ENCODE results near the gene AKNAD1.
"Not testable (repeated sequence)": the region's sequence is repeated elsewhere in the genome, so short reads cannot be mapped to it uniquely, and the experiment has no call there.

The AKNAD1 gene

DNA sequence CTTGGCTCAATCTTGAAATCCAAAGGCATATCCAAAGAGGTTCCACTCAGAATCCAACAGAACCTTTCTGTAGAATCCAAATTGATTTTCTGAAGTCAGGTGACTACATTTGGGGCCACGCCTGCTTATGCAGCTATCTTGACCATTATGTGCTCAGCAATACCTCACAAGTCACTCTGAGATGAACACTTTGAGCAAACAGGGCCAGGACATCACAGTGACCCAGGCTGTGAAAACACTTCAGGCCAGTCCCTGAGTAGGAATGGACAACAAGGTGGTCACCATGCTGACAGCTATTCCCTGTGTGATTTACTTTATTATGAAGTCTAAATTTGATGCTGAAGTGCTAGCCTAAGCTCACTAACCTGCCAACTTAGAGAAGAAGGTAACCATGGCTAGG is at the start of gene AKNAD1:
TSS of gene AKNAD1 (minus strand) at position 101 of the 400 bp plus-strand sequence. CDS start 4,430 bp downstream, outside the sequence.
- DNase-seq (ENCODE audit: low read depth in 2 of 2): no peak

GRCh38 chr1:108901106-108901505 is 44.2 kb upstream of the AKNAD1 start:
- no peak for DNase-seq (ENCODE audit: low read depth in 2 of 2)

DNA sequence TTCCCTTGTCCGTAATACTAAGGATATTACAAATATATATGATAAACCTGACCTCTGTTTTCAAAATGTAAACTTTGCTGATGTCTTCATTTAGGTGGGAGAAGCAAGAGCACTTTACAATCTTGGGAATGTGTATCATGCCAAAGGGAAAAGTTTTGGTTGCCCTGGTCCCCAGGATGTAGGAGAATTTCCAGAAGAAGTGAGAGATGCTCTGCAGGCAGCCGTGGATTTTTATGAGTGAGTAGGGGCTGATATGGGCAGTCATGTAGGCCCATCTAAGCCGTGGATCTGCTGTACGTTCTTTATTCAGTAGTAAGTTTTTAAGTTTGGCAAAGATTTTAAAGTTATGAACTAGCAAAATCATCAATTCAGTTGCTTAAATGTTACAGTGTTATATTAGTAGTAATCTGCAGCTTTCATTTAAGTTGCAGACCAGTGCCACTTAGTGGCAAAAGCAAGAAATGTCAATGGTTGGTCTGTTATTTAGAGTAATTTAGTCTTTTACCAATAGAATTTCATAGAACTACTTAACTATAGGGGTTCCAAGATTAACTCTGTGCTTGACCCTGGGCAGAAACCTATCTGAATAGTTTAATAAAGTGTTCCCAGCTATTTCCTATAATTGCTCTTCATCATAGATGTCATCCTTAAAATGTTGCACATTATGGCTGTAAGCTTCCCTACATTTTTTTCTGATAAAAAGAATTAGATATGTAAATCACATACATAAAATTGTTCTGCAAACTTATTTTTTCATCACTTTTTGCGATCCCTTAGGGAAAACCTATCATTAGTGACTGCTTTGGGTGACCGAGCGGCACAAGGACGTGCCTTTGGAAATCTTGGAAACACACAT is 41.2 kb upstream of the AKNAD1 start:
- no peak for DNase-seq (ENCODE audit: low read depth in 2 of 2)

- DNase-seq (ENCODE audit: low read depth in 2 of 2): no peak
Measured at GRCh38 chr1:108896146-108897145, 39.6 kb upstream of the AKNAD1 start.

DNA sequence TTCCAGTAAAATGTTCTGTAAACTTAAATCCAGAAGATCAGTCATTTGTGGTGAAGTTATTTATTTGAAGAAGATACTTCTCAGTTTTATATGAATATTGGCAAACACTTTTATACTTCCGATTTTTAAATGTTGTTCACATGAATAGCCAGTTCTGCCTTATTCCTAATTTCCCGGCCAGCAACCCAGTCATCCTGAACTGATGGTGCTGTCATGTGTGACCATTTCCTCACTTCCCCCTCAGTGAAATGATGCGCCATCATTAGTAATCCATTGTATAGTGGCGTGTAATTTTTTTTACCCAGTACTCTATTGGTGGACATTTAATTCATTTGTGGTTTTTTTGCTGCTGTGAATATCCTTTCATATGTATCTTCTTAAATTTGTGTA is 36.2 kb upstream of the AKNAD1 start:
- no peak for DNase-seq (ENCODE audit: low read depth in 2 of 2)

- no peak for DNase-seq (ENCODE audit: low read depth in 2 of 2)
Measured at GRCh38 chr1:108892356-108893140, 35.7 kb upstream of the AKNAD1 start.

DNA sequence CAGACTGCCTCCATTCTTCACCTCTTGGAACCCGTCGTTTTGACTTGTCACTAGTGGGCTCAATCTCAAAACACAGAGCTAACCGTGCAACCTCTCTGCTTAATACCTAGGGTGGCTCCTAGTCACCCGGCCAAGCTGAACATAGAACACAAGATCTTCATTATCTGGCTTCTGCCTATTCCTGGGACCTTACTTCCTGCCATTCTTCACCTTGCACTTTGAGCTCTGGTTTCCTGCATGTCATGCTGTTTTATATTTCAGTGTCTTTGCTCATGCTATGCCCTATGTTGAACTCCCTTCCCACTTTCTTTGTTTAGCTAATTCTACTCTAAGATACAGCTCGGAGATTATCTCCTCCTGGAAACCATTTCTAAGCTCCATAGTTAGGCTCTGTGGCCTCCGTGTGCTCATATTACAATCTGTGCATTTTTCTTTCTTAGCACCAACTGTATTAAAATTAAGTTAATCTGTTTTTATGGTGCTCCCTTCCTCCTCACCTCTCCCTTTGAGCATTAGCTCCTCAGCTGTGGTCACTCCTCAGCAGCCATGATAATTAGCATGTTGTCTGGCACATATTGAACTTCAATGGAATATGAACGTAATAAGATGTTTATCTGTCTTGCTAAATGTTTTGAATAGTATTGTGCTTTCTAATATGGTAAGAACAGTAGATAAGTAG is 33.0 kb upstream of the AKNAD1 start:
- no peak for DNase-seq (ENCODE audit: low read depth in 2 of 2)

GRCh38 chr1:108889006-108889645 is 32.2 kb upstream of the AKNAD1 start:
- not testable (repeated sequence) for DNase-seq (ENCODE audit: low read depth in 2 of 2)

GRCh38 chr1:108886292-108886691 is 29.4 kb upstream of the AKNAD1 start:
- DNase-seq (ENCODE audit: low read depth in 2 of 2): no peak

DNA sequence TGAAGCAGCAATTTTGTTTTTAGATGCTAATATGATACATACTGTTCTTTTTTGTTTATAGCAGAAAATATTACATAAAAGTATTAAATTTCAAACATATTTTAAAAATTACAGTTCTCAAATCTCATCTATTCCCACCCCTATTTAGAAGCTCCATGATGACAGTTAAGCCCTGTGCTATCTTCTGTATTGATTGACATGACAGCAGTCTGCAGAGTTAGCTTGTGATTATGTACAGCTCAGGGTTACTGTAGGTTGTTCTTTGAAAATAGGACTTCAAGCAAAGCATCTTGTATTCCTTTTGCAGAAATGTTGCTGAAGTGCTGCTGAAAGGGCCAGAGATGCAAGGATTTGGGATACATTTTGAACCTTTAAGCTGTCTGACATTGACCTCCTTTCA is 28.1 kb upstream of the AKNAD1 start:
- DNase-seq (ENCODE audit: low read depth in 2 of 2): no peak

GRCh38 chr1:108882837-108883236 is 25.9 kb upstream of the AKNAD1 start:
- DNase-seq (ENCODE audit: low read depth in 2 of 2): no peak

GRCh38 chr1:108881369-108881768 is 24.5 kb upstream of the AKNAD1 start:
- no peak for DNase-seq (ENCODE audit: low read depth in 2 of 2)

- no peak for DNase-seq (ENCODE audit: low read depth in 2 of 2)
Measured at GRCh38 chr1:108880850-108881249, 24.0 kb upstream of the AKNAD1 start.

DNA sequence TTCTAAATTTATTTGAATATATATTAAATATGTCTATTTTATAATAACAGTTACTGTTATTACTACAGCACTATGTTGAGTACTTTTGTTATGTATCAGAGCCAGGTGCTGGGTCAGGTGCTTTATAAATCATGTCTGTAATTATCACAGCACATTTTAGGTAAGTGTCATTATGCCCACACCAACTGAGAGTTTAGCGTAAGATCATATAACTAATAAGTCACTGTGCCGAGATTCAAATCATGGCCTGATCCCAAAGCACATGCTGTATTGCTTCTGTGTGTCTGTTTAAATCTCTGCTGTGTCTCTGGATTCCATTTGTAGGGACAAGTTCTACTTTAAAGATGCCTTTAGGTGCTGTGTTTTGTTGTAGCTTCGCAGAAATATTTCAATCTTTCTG is 21.8 kb upstream of the AKNAD1 start:
- DNase-seq (ENCODE audit: low read depth in 2 of 2): no peak

DNA sequence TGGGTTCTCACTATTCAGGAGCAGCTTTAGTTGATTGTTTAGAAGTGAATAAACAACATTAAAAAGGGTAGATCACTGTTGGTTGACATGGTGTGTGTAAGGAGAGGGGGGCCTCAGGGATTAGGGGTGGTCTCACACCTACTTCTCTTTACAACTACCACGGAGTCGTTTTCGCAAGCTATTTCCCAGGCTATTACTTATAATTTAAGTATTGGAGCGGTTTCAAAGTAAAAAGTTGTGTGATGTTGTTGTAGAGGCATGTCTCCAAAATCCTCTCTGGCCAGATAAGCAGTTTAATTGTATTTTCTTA is 21.2 kb upstream of the AKNAD1 start:
- DNase-seq (ENCODE audit: low read depth in 2 of 2): no peak

DNA sequence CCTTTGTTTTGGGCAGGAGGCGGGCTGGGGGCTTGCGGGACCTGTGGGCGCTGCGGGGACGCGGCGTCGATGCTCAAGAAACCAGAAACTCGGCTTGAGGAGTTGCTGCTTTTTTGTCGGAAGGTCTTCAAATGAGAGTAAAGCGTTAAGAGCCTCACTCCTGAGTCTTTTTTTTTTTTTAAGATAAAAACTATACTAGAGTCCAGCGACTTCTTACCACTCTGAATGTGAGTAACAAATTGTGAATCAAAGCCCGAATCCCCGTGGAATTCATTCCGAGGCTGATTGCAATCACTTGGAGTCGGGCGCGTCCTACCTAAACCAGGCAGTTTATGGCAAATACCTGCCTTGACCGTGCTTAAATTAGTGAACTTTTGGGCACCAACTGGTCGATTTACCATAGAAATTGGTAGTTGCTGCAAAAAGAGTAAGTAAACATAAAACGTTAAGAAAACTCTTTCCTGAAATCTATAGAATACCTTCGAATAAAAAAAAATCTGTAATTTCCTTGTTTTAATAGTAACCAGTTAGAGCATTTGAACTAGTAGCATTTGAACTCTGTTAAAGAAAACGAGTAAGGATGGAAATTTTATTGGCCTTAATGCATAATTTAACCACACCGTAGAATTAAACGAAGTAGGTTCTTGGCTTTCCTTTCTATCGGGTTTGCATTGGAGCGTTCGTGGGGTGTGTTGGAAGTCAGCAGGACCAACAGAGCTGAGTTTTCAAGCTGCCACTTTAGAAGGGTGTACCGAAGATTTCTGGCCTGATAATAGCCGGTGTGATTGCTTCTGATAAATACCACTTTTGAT is 20.7 kb upstream of the AKNAD1 start:
- no peak for DNase-seq (ENCODE audit: low read depth in 2 of 2)

DNA sequence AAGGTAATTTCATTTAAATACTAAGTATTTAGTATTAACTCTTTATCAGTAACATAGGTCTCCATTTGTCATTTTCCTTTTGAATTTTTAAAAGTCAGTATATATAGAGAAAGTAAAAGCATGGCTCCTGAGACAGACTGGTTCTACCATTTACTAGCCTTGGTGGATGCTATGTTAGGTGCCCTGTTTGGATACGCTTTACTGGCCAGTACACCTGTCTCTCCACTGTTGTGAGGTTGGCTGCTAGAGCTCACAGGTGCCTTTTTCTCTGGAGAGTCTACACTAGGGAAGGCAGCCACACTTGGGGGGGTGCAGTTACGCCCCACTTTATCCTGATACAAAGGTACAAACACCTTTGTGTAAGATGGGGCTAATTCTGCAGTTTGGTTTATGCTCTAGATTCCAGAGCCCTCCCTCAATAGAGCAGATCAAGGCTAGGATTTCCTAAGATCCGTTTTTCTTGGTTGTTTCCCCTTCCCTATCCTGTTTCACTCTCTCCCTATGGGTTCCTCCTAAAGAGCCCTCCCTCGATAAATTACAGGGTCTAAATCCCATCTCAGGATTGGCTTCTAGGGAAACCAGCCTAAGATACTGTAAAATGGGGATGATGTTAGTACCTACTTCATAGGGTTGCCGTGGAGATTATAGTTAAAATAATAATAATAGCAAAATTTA is 14.3 kb upstream of the AKNAD1 start:
- no peak for DNase-seq (ENCODE audit: low read depth in 2 of 2)

DNA sequence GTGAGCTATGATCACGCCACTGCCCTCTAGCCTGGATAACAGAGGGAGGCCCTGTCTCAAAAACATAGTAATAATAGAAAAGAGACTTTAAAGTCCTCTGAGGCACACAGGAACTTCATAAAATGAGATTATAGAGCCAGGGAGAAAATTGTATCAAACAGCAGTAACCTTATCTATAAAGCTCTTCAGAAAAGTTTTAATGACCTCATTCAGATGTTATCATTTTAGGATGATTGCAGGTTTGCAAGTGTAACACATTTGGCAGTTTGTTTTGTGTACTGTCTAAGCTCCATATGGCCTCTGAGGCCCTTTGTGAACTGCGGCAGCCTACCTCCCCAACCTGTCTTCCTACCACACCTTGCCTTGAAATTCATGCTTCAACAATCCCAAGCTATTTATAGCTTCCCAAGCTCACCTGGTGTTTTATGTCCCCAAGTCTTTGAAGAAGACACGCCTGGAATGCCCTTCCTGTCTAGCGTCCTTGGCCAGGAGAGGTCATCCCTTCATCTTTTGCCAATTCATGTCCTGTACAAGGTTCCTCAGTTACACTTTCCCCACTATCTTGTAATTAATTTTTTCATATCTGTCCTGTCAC is 8.5 kb upstream of the AKNAD1 start:
- DNase-seq (ENCODE audit: low read depth in 2 of 2): no peak

DNA sequence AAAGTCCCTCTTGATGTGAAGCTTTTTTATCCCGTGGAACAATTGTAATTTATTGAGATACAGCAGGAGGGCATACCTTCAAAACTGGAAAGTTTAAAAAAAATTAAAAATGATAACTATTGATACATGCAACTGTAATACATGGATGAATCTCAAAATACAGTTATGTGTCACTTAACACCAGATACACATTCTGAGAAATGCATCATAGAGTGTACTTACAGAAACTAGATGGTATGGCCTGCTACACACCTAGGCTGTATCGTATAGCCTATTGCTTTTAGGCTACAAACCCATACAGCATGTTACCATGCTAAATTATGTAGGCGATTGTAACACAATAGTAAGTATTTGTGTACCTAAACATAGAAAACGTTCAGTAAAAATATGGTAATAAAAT is 7.1 kb upstream of the AKNAD1 start:
- DNase-seq (ENCODE audit: low read depth in 2 of 2): no peak
